Activated CD4-positive, alpha-beta T cell treated with anti-CD3 and anti-CD28 coated beads, Interleukin-2, Interleukin-6, amounts not matched to agents 100 ng/mL and 50 ng/mL, durations not matched to agents 16 hours and 8 hours (primary cell): ENCODE results near the gene C2orf92.
A peak's percentile ranks its signal among the peaks of the same experiment; 100 is the strongest.

Experiments
- DNase-seq: peaks from one replicate; pipeline ENCODE4 v3.0.0-alpha.2; 2020

C2orf92 gene

GRCh38 chr2:97715951-97716694 is 46.6 kb downstream of the C2orf92 start:
- DNase-seq: no peak

- DNase-seq: no peak
These were observed 47.4 kb downstream of the C2orf92 start for GRCh38 chr2:97716695-97717612.

DNA sequence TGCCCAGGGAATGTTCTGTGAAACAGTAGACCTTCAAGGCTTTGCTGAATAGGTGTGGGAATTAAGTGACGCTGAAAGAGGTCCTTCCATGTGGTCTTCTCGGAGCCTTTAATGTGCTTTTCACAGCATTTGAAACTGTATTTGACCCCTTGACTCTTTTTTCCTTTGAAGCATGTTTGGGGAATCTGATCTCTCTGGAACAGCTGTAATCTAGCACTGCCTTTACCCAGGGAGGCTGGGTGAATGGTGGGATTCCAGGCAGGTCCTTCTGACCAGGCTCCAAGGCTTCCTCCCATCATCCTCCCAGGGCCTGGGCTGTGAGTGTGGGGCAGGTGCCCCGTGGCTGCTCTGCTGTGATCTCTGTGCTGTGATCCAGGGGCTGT is 48.1 kb downstream of the C2orf92 start:
- DNase-seq: no peak

- peak; percentile 89 for DNase-seq
These were observed 48.8 kb downstream of the C2orf92 start for GRCh38 chr2:97718051-97718882.

DNA sequence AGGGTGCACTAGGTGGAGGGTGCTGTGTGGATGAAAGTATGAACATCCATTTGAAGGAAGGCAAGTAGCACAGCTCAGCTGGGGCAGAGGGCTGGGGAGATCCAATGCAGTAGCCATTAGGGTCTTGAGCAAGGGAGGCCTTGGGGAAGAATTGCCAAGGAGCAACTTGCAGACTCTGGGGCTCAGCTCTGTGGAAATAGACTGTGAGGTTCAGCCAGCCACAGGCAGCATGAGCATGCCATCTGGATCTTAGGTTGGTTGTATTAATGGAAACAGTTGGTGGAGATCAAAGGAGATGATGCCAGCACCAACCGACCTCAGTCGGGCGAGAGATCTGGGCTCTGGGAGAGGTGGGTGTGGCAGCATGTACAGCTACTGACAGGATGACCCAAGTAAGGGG is 49.4 kb downstream of the C2orf92 start:
- DNase-seq: peak; percentile 30

DNA sequence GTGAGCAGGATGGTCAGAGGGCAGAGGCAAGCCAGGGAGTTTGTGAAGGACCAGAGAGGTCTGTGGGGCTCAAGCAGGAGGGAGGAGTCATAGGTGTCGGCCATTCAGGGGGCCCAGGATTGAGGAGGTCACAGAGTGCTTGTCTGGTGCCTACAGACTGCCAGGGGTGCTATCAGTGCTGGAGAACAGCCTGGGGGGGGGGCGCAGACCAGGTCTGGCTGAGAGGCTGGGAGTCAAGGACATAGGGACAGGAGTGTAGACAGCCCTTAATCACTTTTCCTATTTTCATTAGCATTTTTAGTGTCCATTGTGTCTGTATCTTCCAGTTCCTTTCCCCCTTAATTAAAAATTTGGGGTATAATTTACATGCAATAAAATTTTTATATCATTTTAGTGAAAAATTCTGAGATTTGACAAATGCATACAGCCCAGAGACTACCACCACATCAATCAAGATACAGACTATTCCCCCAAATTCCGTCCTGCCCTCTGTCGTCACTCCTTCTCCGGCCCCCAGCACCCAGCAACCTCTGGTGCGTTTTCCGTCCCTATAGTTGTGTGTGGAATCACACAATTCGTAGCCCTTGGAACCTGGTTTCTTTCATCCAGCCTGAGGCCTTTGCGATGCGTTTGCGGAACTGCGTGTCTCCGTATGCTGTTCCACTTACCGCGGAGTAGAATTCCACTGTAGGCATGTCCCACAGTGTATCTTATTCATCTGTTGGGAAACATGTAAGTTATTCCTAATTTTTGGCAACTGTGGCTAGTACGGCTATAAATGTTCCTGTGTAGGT is 50.0 kb downstream of the C2orf92 start:
- DNase-seq: no peak

- DNase-seq: no peak
These were observed 51.2 kb downstream of the C2orf92 start for GRCh38 chr2:97720746-97721145.

- no peak for DNase-seq
These were observed 52.7 kb downstream of the C2orf92 start for GRCh38 chr2:97722227-97722626.

DNA sequence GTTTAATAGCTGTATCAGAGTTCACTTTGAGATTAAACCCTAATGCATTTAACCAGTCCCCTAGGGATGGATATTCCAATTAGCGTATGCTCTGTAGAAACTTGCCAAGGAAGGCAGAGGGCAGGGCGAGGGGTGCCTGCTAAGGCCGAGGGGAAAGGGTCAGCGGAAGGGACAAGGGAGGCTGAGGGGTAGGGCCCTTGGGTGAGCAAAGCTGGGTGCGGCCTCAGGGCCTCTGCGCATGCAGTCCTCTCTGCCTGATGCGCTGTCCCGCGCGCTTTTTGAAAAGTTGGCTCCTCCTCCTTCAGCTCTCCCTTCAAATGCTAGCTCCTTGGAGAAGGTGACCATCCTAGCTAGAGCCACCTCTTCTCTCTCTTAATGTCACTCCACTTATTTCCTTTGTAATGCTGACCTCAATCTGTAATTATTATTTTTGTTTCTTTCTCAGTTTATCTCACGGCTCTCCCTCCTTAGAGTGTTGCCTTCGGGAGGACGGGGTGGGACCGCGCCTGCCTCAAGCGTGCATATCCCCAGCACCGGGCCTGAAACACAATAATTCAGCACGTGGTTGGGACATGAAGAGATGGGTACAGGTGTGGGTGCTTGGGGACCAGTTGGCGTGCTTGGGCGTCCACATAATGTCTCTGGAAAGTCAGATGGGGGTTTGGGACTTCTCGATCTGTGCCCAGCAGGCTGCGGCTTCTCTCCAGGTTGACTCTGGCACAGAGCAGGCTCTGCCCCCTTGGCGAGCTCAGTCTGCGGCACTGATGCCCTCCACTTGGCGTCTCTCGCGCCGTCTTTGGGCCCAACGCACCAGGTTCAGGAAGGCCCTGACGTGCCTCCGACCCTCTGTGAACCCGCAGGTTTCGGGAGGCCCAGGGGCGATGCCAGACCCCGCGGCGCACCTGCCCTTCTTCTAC is 53.9 kb downstream of the C2orf92 start:
- no peak for DNase-seq

- DNase-seq: no peak
These were observed 54.5 kb downstream of the C2orf92 start for GRCh38 chr2:97724073-97724410.

DNA sequence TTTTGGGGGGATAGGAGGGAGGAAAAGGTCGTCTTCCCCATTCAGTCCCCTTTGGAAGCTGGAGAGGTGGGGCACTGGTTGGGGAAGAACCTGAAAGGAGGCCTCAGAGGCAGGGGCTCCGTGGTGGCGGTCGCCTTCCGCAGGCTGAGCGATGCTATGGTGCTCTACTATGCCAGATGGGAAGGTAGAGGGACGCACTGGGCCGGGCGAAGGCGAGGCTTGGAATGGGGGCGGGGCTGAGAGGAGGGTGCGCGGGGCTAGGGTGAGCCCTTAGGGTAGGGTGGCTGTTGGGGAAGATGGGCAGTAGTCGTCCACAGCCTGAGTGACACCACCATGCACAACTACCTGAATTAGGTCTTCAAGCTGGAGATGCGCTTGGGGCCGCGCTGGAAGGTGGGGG is 55.0 kb downstream of the C2orf92 start:
- DNase-seq: no peak

DNA sequence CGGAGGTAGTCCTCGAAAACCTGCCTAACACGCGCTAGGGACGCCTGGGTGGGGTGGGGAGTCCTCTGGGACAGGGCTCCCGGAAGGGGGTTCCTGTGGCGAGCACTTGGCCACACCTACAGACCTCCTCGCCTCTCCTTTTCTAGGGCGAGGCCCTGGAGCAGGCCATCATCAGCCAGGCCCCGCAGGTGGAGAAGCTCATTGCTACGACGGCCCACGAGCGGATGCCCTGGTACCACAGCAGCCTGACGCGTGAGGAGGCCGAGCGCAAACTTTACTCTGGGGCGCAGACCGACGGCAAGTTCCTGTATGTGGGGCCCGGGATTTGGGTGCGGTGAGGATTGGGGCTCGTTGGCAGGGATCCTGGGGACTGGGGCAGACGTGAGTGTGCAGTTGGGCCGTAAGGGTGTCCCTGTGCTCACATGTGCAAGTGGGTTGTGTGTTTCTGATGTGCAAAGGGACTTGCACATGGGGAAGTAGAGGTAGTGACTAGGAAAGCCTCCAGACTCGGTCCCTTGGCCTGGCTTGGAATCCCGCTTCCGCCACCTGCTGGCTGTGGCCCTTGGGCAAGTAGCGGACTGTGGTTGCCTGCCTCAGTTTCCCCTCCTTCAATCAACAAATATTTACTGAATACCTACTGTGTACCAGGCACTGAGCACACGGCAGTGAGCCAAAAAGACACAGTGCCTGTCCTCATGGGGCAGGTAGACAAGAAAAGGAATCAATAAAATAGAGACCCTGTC is 55.6 kb downstream of the C2orf92 start:
- no peak for DNase-seq

DNA sequence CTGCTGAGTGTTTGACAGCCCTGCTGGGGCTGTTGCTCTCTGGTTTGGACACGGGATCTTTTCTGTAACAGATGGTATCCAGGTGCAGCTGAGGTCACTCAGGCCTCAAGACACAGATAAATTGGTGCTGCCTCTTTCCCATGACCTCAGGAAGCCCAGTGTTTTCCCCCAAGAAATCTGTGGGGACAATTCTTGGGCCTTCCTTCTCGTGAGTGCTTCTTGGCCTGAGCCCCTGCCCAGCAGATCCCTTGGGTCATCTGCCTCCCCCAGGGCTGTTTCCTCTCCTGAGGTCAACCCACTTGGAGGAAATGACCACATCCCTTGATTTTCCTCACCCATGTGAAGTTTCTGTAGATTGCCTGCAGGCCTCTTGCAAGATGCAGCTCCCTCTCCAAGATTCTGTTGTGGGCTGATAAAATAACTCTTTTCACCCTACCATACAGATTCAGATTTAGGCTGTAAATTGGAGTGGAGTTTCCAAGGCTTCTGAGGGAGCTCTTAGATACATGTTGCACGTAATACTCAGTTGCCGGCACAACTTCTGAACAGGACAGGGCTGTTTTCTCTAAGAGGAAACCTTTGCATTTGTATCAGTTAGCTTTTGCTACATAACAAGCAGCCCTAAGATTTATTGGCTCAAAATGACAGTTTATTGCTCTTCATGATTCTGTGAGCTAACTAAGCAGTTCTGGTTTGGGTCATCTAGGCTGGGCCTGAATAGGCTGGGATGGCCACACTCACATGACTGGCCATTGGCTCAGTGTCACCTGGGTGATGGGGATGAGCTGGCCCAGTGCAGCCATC is 57.0 kb downstream of the C2orf92 start:
- no peak for DNase-seq

GRCh38 chr2:97727296-97727695 is 57.8 kb downstream of the C2orf92 start:
- DNase-seq: no peak

GRCh38 chr2:97728091-97728731 is 58.7 kb downstream of the C2orf92 start:
- peak; percentile 36 for DNase-seq

DNA sequence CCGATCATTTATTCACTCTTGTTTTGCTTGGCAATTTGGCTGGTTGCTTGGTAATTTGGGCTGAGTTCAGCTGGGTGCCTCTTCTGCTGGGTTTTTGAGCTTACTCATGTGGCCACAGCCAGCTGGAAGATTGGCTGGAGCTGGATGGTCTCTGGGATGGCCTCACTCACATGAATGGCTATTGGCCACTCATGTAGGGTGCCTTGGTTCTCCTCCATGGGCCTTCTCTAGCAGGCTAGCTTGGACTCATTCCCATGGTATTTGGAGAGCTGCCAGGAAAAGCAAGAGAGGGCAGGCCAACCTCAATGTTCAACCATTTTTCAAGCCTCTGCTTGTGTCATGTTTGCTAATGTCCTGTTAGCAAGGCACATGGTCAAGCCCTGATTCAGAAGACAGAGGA is 60.7 kb downstream of the C2orf92 start:
- DNase-seq: no peak

DNA sequence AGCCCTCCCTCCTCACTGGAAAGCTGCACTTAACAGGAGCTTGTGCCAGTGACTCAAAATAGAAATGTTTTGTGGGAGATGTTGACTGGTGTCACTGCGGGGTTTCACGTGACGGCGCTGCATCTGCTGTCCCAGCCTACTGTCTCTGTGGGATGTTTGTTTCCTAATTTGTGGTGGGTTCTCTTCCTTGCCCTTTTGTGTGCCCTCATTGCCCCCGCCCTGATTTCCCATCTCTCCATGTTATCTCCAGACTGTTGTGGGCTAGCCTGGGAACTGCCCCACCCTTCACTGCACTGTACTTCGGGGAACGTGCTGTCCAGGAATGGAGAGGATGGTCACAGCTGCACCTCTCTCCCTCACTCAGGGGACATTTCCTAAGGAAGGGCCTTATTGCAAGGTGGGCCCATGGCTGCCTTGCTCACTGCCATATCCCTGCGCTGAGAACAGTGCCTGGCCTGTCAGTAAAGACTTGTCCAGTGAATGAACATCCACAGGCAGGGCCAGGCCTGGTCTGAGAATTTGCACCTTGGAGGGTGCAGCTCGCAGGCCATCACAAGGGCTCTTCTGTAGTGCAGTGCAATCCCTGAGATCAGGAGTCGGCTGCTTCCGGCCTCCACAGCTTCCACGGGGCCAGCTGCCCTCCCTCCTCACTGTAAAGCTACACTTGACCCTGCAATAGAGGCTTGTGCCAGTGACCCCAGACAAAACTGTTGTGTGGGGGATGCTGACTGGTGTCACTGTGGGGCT is 61.9 kb downstream of the C2orf92 start:
- no peak for DNase-seq
